WERI-Rb-1 (cell line): ENCODE results near the gene DISC1.

ENCODE experiments used
- DNase-seq: peaks from one replicate; pipeline ENCODE4 v3.0.0-alpha.2; 2020
- H3K27ac ChIP-seq: fragments of 250-450 bp; sonication (Bioruptor Pico); 2 replicates; pipeline ENCODE4 v1.5.1; 2020; ENCODE audit warnings: mild to moderate bottlenecking, moderate library complexity
- H3K27me3 ChIP-seq: fragments of 250-450 bp; sonication (Bioruptor Pico); 2 replicates; pipeline ENCODE4 v1.5.1; 2021; ENCODE audit warnings: mild to moderate bottlenecking, low read depth, moderate library complexity; ENCODE audit not compliant: insufficient read depth, severe bottlenecking
- H3K36me3 ChIP-seq: fragments of 250-450 bp; sonication (Bioruptor Pico); 2 replicates; pipeline ENCODE4 v1.5.1; 2020; ENCODE audit warnings: mild to moderate bottlenecking, moderate library complexity
- H3K4me3 ChIP-seq: 2 replicates; pipeline ENCODE4 v1.5.1; 2011; ENCODE audit warnings: low read depth, mild to moderate bottlenecking, control low read depth, low read length
- H3K9me3 ChIP-seq: fragments of 250-450 bp; sonication (Bioruptor Pico); 2 replicates; pipeline ENCODE4 v1.5.1; 2021; ENCODE audit warnings: mild to moderate bottlenecking, moderate library complexity; ENCODE audit not compliant: severe bottlenecking
- CTCF ChIP-seq: IDR thresholded peaks from 2 replicates; pipeline ENCODE4 v1.5.1; 2011; ENCODE audit warnings: low read depth, mild to moderate bottlenecking, control low read depth, inconsistent platforms, low read length

DISC1 gene

GRCh38 chr1:231735941-231736340, 109.4 kb downstream of the DISC1 start:
- H3K27ac ChIP-seq = no peak overlapping the region
- no peak overlapping the region for H3K4me3 ChIP-seq
- H3K36me3 ChIP-seq = no peaks in the 10 kb centered on the region
- H3K27me3 ChIP-seq = peaks cover 12% of the 10 kb centered on the region
- no peak for TF ChIP-seq CTCF
- DNase-seq = no peak
- H3K9me3 ChIP-seq = peaks cover 2% of the 10 kb centered on the region

- H3K27me3 ChIP-seq = peaks cover 12% of the 10 kb centered on the region
Observed at GRCh38 chr1:231736464-231736863, 109.9 kb downstream of the DISC1 start.

GRCh38 chr1:231738554-231738953, 112.0 kb downstream of the DISC1 start:
- no peaks in the 10 kb centered on the region for H3K36me3 ChIP-seq
- no peak overlapping the region for H3K4me3 ChIP-seq
- no peak for TF ChIP-seq CTCF
- peaks cover 12% of the 10 kb centered on the region for H3K27me3 ChIP-seq
- no peak for DNase-seq
- H3K27ac ChIP-seq = no peak overlapping the region
- H3K9me3 ChIP-seq = peaks cover 2% of the 10 kb centered on the region

More at GRCh38 chr1:231736464-231736863, 109.9 kb downstream of the DISC1 start:
- TF ChIP-seq CTCF = no peak
- H3K27ac ChIP-seq = no peak overlapping the region
- H3K9me3 ChIP-seq = peaks cover 2% of the 10 kb centered on the region
- H3K36me3 ChIP-seq = no peaks in the 10 kb centered on the region
- H3K4me3 ChIP-seq = no peak overlapping the region
- no peak for DNase-seq

- peaks cover 15% of the 10 kb centered on the region for H3K27me3 ChIP-seq
- no peak for TF ChIP-seq CTCF
- DNase-seq = no peak
Observed at GRCh38 chr1:231743966-231744365, 117.4 kb downstream of the DISC1 start.

GRCh38 chr1:231748760-231749415, 122.3 kb downstream of the DISC1 start:
- Histone ChIP-seq H3K27me3 (no peaks in the 10 kb centered on the region), H3K4me3 (no peak overlapping the region), H3K9me3 (peaks cover 8% of the 10 kb centered on the region), H3K27ac (no peak overlapping the region), H3K36me3 (no peaks in the 10 kb centered on the region)
- no peak for DNase-seq
- TF ChIP-seq CTCF = no peak

More at GRCh38 chr1:231743966-231744365, 117.4 kb downstream of the DISC1 start:
- Histone ChIP-seq H3K4me3 (no peak overlapping the region), H3K27ac (no peak overlapping the region), H3K9me3 (peaks cover 3% of the 10 kb centered on the region), H3K36me3 (no peaks in the 10 kb centered on the region)

- peak; percentile 78 for DNase-seq
- TF ChIP-seq CTCF = no peak
- Histone ChIP-seq H3K36me3 (no peaks in the 10 kb centered on the region), H3K27ac (0 out of 2 replicates have a peak overlapping the region, but pooled peaks have one; percentile 0), H3K27me3 (no peaks in the 10 kb centered on the region), H3K4me3 (no peak overlapping the region), H3K9me3 (peaks cover 12% of the 10 kb centered on the region)
Observed at GRCh38 chr1:231750296-231750695, 123.7 kb downstream of the DISC1 start.
